ENCODE data around the gene SLC4A3. TPM values are rescaled to one million over a fixed set of nuclear protein-coding genes. Genes with fewer than 3 reads are reported as not detected.

Gene SLC4A3
- total and polyA plus RNA-seq, 10 donors, result 0.71 to 9.2 (median 3.0) TPM

GRCh38 chr2:219663116-219663762 lies 35.8 kb downstream of the SLC4A3 start:
- TF ChIP-seq CTCF (IDR thresholded peaks at IDR 0.05 in 8 of 11, conservative IDR thresholded peaks at IDR 0.05 in 3 of 11) (no peak), POLR2A (IDR thresholded peaks at IDR 0.05) (no peak), POLR2AphosphoS5 (IDR thresholded peaks at IDR 0.05) (no peak)
- Histone ChIP-seq H3K4me1 (no peaks in the 10 kb centered on the region), H3K27me3 (replicated peaks in 1 of 7) (peaks cover 0 to 42% (median 0%) of the 10 kb centered on the region in 7 donors), H3K4me3 (no peak overlapping the region), H3K9me3 (peaks cover 0 to 29% (median 18%) of the 10 kb centered on the region in 8 donors), H3K27ac (no peak overlapping the region), H3K36me3 (no peaks in the 10 kb centered on the region)
- no peak for DNase-seq
- 71 to 81% (median 73%) methylated on average over 11 of the region's 11 CpGs for WGBS, 5 donors
- intact Hi-C loops (cut with DNase I; ENCODE audit: low total_unique reads), result no loop called here

- DNase-seq, result no peak
- 81 to 91% (median 89%) methylated on average over 5 of the region's 5 CpGs for WGBS, 5 donors
- intact Hi-C loops (cut with DNase I; ENCODE audit: low total_unique reads), result no loop called here
- Histone ChIP-seq H3K36me3 (no peaks in the 10 kb centered on the region), H3K27ac (no peak overlapping the region), H3K9me3 (peaks cover 0 to 29% (median 18%) of the 10 kb centered on the region in 8 donors), H3K27me3 (replicated peaks in 1 of 7) (peaks cover 0 to 42% (median 0%) of the 10 kb centered on the region in 7 donors), H3K4me3 (no peak overlapping the region), H3K4me1 (no peaks in the 10 kb centered on the region)
- no peak for TF ChIP-seq POLR2AphosphoS5 (IDR thresholded peaks at IDR 0.05)
- no peak for TF ChIP-seq POLR2A (IDR thresholded peaks at IDR 0.05)
- TF ChIP-seq CTCF (IDR thresholded peaks at IDR 0.05 in 8 of 11, conservative IDR thresholded peaks at IDR 0.05 in 3 of 11), result no peak
These were observed 36.6 kb downstream of the SLC4A3 start for GRCh38 chr2:219664041-219664440.

GRCh38 chr2:219664944-219665343 lies 37.5 kb downstream of the SLC4A3 start:
- Histone ChIP-seq H3K27me3 (replicated peaks in 1 of 7) (peaks cover 0 to 33% (median 0%) of the 10 kb centered on the region in 7 donors), H3K36me3 (no peaks in the 10 kb centered on the region), H3K4me3 (no peak overlapping the region), H3K4me1 (no peaks in the 10 kb centered on the region), H3K27ac (no peak overlapping the region), H3K9me3 (peaks cover 0 to 27% (median 18%) of the 10 kb centered on the region in 8 donors)
- DNase-seq, result no peak
- TF ChIP-seq CTCF (IDR thresholded peaks at IDR 0.05 in 8 of 11, conservative IDR thresholded peaks at IDR 0.05 in 3 of 11) (no peak), POLR2AphosphoS5 (IDR thresholded peaks at IDR 0.05) (no peak), POLR2A (IDR thresholded peaks at IDR 0.05) (no peak)
- intact Hi-C loops (cut with DNase I; ENCODE audit: low total_unique reads), result no loop called here
- WGBS, 5 donors, result 60 to 74% (median 72%) methylated on average over 4 of the region's 4 CpGs

GRCh38 chr2:219665926-219666325 lies 38.5 kb downstream of the SLC4A3 start:
- intact Hi-C loops (cut with DNase I; ENCODE audit: low total_unique reads), result no loop called here
- Histone ChIP-seq H3K9me3 (peaks cover 0 to 21% (median 10%) of the 10 kb centered on the region in 8 donors), H3K4me1 (no peaks in the 10 kb centered on the region), H3K27me3 (replicated peaks in 1 of 7) (peaks cover 0 to 32% (median 0%) of the 10 kb centered on the region in 7 donors), H3K27ac (no peak overlapping the region), H3K36me3 (no peaks in the 10 kb centered on the region), H3K4me3 (no peak overlapping the region)
- 76 to 83% (median 82%) methylated on average over 6 of the region's 6 CpGs for WGBS, 5 donors
- TF ChIP-seq POLR2AphosphoS5 (IDR thresholded peaks at IDR 0.05) (no peak), POLR2A (IDR thresholded peaks at IDR 0.05) (no peak), CTCF (IDR thresholded peaks at IDR 0.05 in 8 of 11, conservative IDR thresholded peaks at IDR 0.05 in 3 of 11) (no peak)
- DNase-seq, result no peak

Measured in spleen (tissue), 11 donors.